CD4-positive, alpha-beta T cell treated with Interleukin-4 for 1 hour (primary cell): ENCODE data around the gene DUSP16.

Experiments
- DNase-seq, 2 donors: peaks; one replicate each; pipeline ENCODE4 v3.0.0-alpha.2; 2020 to 2022

DUSP16 gene

GRCh38 chr12:12461923-12462315 is 100.7 kb downstream of the DUSP16 start:
- no peak for DNase-seq

- no peak for DNase-seq
Measured at GRCh38 chr12:12460935-12461922, 101.4 kb downstream of the DUSP16 start.

- DNase-seq: peak in 1 of 2 donors; percentile 70
Measured at GRCh38 chr12:12456637-12457036, 106.0 kb downstream of the DUSP16 start.

GRCh38 chr12:12454315-12454714 is 108.3 kb downstream of the DUSP16 start:
- no peak for DNase-seq

GRCh38 chr12:12453635-12454034 is 109.0 kb downstream of the DUSP16 start:
- no peak for DNase-seq

DNA sequence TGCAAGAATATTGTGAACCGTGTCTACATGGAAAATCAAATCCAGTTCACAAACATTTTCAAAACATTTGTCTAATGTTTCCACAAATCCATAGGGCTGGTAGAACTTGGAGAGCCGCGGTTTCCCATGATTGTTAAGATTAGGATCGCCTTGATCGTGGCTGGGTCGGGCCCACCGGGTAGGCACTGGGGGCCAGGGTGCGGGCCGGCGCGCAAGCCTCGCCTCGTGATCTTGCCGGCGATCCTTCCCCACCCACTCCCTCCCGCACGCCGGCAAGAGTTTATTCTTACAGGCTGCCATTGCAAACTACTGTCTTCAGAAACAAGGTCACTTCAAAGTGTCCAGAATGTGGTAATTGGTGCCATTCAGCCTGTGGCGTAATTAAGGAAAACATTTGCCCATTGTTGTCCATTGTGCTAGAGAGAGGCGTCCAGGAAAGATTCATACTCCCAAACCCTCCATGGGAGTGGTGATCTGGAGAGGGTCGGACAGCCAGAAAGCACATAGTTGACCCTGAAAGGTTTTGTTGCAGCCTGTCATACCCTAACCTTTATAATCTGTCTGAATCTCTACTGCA is 110.2 kb downstream of the DUSP16 start:
- no peak for DNase-seq

GRCh38 chr12:12451098-12451497 is 111.6 kb downstream of the DUSP16 start:
- no peak for DNase-seq

- no peak for DNase-seq
Measured at GRCh38 chr12:12450043-12450471, 112.6 kb downstream of the DUSP16 start.

GRCh38 chr12:12449533-12450025 is 113.1 kb downstream of the DUSP16 start:
- peak in 1 of 2 donors; percentile 66 for DNase-seq

- no peak for DNase-seq
Measured at GRCh38 chr12:12447837-12448236, 114.8 kb downstream of the DUSP16 start.

DNA sequence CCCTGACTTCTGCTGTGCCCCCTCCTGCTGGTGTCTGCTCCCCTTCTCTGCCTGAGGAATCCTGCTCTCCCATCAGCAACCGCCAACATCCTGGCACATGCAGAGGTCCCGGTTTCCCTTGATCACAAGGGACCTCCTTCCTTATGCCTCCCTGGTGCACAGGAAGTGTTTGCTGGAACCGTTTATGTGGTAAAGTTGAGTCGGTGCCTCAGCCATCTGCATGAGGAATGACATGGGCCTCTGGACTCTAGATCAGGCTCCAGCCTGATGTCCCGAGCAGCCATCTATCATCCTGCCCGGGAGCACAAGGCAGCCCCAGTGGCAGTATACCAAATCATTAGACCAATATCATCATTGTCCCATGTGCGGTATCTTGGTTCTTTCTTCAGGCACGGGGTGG is 115.4 kb downstream of the DUSP16 start:
- DNase-seq: no peak

GRCh38 chr12:12446786-12447185 is 115.9 kb downstream of the DUSP16 start:
- no peak for DNase-seq

DNA sequence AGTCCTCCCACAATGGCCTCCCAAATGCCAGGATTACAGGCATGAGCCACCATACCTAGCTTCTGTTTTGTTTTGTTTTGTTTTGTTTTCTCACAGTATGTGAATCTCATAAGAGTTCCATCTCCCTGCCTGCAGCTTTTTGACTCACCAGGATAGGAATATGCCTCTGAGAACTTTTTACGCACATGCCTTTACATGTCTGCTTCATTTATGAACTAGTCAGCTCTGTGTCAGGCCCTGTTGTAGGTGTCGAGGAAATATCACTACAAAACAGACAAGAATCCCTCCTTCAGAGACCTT is 116.8 kb downstream of the DUSP16 start:
- no peak for DNase-seq

DNA sequence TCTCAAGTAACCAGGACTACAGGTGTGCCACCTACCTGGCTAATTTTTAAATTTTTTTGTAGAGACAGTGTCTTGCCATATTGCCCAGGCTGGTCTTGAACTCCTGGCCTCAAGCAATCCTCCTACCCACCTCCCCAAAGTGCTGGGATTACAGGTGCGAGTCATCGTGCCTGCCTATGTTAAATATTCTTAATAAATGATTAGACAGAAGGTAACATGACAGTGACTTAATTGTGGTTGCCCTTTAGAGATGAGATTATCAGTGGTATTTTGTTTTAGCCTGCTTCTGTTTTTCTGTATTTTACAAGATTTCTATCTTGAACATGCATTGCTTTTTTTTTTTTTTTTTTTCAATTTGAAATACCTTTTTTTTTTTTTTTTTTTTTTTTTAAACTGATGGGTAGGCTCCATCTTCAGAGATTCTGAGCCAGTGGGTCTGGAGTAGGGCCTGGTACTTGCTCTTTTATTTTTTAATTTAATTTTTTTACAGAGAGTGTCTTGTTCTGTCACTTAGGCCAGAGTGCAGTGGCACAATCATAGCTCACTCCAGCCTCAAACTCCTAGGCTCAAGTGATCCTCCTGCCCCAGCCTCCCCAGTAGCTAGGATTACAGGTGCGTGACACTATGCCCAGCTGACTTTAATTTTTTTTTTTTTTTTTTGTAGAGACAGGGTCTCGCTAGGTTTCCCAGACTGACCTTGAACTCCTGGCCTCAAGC is 117.3 kb downstream of the DUSP16 start:
- peak; percentile 18 to 57 for DNase-seq

DNA sequence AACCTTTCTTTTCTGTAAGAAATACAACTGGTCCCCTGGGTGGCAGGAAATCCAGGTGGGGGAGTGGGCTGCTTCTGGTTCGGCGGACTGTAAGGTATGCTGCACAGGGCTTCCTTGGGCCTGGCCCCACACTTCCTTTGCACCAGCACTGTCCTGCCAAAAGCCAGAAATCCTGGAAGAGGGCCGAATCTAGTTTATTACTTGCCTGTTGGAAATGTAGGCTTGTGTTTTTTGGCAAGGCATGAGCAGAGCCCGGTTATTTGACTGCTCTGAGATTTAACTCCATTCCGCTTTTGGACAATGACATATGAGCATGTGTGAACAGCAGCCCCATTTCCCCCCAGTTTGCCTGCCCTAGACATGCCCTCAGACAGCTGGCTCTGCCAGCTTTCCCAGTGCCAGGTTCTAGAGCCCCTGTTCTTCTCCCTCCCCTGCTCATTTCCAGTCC is 119.2 kb downstream of the DUSP16 start:
- DNase-seq: no peak

DNA sequence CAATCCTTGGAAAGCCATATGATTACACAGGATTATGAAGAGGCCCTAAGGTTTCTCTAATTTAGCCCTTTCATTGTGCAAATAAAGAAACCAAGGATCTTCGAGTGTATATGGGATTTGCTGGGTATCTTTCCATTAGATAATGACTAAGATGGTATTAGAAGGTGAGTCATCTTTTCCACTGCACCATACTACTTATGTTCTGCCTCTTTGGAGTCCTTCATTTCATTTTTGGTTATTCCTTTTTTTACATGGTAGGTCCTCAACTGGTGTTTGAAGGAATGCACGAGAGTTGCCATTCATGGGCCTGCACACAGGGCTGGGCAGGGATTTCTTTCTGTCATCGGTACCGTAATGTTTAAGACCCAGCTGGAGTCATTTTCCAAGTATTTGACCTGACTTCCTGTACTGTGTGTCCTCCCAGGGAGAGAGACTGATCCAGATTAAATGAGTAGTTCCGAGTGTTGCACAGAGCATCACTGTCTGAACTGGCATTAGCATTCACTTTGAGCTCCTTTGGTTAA is 120.1 kb downstream of the DUSP16 start:
- DNase-seq: no peak

DNA sequence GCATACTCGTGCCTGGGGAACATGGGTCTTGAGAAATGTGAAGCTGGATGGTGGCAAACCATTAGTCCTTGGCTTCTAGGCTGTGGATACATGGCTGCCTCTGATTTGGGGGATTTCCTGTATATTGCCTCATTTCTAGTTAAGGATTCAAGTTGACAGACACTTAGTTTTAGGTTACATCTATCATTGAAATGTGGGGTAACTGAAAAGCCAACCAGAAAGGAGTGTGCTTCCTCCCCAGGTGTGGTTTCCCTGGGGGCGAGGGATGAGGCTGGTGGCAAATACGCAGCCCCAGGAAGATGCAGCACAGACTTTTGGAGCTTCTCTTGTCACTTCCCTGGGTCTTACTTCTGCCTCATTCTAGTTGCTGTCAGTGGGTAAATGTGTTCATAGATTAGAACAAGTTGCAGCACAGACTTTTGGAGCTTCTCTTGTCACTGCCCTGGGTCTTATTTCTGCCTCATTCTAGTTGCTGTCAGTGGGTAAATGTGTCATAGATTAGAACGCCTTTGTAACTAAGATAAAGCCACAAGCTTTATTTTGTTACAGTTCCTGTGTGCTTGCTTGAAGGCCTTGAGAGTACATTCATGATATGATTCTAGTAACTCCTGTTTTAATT is 120.7 kb downstream of the DUSP16 start:
- DNase-seq: peak; percentile 69 to 86

GRCh38 chr12:12441429-12441807 is 121.2 kb downstream of the DUSP16 start:
- no peak for DNase-seq

GRCh38 chr12:12440784-12441428 is 121.8 kb downstream of the DUSP16 start:
- DNase-seq: no peak

DNA sequence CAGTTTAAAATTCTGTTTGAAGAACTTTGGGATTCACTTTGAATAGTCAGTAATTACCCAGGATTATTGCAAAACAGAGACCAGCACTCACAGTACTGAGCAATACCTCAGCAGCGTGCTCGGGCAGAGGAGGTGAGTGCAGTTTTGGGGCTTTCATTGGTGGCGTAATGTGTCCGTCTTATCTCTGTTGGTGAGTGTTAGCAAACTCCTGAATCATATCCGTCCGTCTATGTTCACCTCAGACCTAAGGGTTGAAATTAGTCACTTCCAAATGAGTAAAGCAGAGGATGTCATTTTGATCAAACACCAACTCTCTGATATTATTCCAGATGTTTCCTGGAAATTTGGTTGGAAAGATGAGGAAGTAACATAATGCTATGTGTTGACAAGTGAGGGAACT is 123.0 kb downstream of the DUSP16 start:
- peak; percentile 67 to 68 for DNase-seq

- DNase-seq: no peak
Measured at GRCh38 chr12:12436831-12437345, 125.8 kb downstream of the DUSP16 start.

- no peak for DNase-seq
Measured at GRCh38 chr12:12433203-12433731, 129.4 kb downstream of the DUSP16 start.
